ENCODE data around the gene CLCN1. TPM values are rescaled to one million over a fixed set of nuclear protein-coding genes. Genes with fewer than 3 reads are reported as not detected.

Gene CLCN1
- total RNA-seq, 1 donor from 2014 or later, result not detected

DNA sequence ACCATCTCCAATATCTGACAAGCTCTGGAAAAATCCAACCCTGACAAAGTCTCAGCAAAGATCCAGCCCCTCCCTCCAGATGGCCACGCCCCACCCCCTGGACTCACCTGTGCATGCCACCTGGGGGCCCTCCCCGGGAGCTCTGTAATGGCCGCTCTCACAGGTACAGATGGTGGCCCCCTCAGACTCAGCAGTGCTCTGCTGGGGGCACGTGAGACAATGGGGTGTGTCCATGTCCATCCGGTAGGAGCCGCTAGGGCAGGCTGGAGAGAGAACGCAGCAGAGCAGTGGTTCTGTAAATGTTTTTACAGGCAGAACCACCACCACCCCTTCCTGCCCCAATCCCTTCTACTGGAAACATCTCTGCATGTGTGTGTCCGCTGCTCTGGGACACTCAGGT lies 83.2 kb downstream of the CLCN1 start:
- no peak overlapping the region for H3K4me3 ChIP-seq
- no peaks in the 10 kb centered on the region for H4K20me1 ChIP-seq (ENCODE audit: low read depth)
- TF ChIP-seq, protein P1, sequence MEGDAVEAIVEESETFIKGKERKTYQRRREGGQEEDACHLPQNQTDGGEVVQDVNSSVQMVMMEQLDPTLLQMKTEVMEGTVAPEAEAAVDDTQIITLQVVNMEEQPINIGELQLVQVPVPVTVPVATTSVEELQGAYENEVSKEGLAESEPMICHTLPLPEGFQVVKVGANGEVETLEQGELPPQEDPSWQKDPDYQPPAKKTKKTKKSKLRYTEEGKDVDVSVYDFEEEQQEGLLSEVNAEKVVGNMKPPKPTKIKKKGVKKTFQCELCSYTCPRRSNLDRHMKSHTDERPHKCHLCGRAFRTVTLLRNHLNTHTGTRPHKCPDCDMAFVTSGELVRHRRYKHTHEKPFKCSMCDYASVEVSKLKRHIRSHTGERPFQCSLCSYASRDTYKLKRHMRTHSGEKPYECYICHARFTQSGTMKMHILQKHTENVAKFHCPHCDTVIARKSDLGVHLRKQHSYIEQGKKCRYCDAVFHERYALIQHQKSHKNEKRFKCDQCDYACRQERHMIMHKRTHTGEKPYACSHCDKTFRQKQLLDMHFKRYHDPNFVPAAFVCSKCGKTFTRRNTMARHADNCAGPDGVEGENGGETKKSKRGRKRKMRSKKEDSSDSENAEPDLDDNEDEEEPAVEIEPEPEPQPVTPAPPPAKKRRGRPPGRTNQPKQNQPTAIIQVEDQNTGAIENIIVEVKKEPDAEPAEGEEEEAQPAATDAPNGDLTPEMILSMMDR (IDR thresholded peaks at IDR 0.05), result no peak
- TF ChIP-seq EZH2phosphoT487 (IDR thresholded peaks at IDR 0.05) (no peak), EZH2 (IDR thresholded peaks at IDR 0.05) (no peak)
- DNase-seq (ENCODE audit: low spot score), result no peak
- H3K9me3 ChIP-seq (ENCODE audit: low read depth), result no peaks in the 10 kb centered on the region
- no peak overlapping the region for H3K4me3 Mint-ChIP-seq
- H3F3A ChIP-seq (ENCODE audit: low read depth), result no peaks in the 10 kb centered on the region
- no peaks in the 10 kb centered on the region for H3K27me3 ChIP-seq
- no peak overlapping the region for H3K27ac Mint-ChIP-seq
- no peak overlapping the region for H3K9ac ChIP-seq
- H3K36me3 ChIP-seq, result no peaks in the 10 kb centered on the region
- H3K79me2 ChIP-seq (ENCODE audit: low read depth), result no peaks in the 10 kb centered on the region
- H3K4me2 ChIP-seq, result no peak overlapping the region
- H3K9me3 Mint-ChIP-seq, result peaks cover 4% of the 10 kb centered on the region
- peaks cover 1% of the 10 kb centered on the region for H3K36me3 Mint-ChIP-seq
- H2AFZ ChIP-seq (replicated peaks), result no peak overlapping the region
- no peaks in the 10 kb centered on the region for H3K4me1 ChIP-seq
- H3K27ac ChIP-seq, result no peak overlapping the region
- peaks cover 5% of the 10 kb centered on the region for H3K4me1 Mint-ChIP-seq
- peaks cover 4% of the 10 kb centered on the region for H3K27me3 Mint-ChIP-seq (ENCODE audit: insufficient read depth, low read depth)

DNA sequence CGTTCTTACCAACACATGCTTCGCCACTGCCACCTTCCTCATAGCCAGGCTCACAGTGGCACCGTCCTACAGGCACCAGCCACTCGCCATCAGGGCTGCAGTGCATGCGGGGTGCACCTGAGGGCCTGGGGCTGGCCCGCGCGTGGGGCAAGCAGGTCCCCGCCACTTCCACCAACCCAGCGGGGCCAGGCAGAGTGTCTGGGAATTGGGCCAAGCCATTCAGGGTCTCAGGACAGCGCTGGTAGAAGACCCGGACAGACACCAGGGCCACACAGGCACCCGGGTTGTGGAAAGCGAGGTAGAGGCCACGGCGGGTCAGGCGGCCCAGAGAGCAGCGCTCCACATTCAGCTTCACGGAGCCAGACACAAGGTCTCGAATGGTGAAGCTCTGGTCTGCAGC lies 83.7 kb downstream of the CLCN1 start:
- peaks cover 4% of the 10 kb centered on the region for H3K9me3 Mint-ChIP-seq
- DNase-seq (ENCODE audit: low spot score), result no peak
- H3K4me2 ChIP-seq, result no peak overlapping the region
- H3K9me3 ChIP-seq (ENCODE audit: low read depth), result no peaks in the 10 kb centered on the region
- no peaks in the 10 kb centered on the region for H3K27me3 ChIP-seq
- no peak overlapping the region for H3K4me3 Mint-ChIP-seq
- H4K20me1 ChIP-seq (ENCODE audit: low read depth), result no peaks in the 10 kb centered on the region
- no peak overlapping the region for H3K27ac ChIP-seq
- H3K79me2 ChIP-seq (ENCODE audit: low read depth), result no peaks in the 10 kb centered on the region
- H3K4me1 ChIP-seq, result no peaks in the 10 kb centered on the region
- no peak overlapping the region for H3K9ac ChIP-seq
- no peak overlapping the region for H3K27ac Mint-ChIP-seq
- no peaks in the 10 kb centered on the region for H3F3A ChIP-seq (ENCODE audit: low read depth)
- TF ChIP-seq EZH2phosphoT487 (IDR thresholded peaks at IDR 0.05) (no peak), EZH2 (IDR thresholded peaks at IDR 0.05) (no peak)
- TF ChIP-seq, protein P1 (IDR thresholded peaks at IDR 0.05), result no peak
- peaks cover 5% of the 10 kb centered on the region for H3K4me1 Mint-ChIP-seq
- peaks cover 1% of the 10 kb centered on the region for H3K36me3 Mint-ChIP-seq
- peaks cover 4% of the 10 kb centered on the region for H3K27me3 Mint-ChIP-seq (ENCODE audit: insufficient read depth, low read depth)
- no peaks in the 10 kb centered on the region for H3K36me3 ChIP-seq
- H3K4me3 ChIP-seq, result no peak overlapping the region
- H2AFZ ChIP-seq (replicated peaks), result no peak overlapping the region

DNA sequence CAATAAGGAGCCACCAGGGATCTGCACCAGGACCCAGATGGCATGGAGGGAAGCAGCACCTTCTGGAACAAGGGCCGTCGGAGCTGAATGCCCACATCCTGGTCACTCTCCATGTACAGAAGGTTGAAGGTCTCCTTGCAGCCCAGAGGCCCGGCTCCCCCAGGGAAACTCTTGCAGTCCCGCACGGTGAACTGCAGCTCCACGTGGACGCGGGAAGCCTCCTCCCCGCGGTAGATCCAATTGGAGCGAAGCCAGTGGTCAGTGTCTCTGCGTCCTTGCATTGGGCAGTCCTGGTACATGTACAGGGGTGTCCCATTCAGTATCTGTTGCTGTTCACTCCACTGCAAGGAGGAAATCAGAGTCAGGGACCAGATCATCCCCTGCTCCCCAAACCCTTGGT lies 85.4 kb downstream of the CLCN1 start:
- Histone ChIP-seq H3F3A (ENCODE audit: low read depth) (no peaks in the 10 kb centered on the region), H3K4me3 (no peak overlapping the region), H2AFZ (replicated peaks) (no peak overlapping the region), H3K27me3 (no peaks in the 10 kb centered on the region), H3K9ac (no peak overlapping the region), H3K36me3 (no peaks in the 10 kb centered on the region), H3K4me2 (no peak overlapping the region), H4K20me1 (ENCODE audit: low read depth) (no peaks in the 10 kb centered on the region), H3K79me2 (ENCODE audit: low read depth) (no peaks in the 10 kb centered on the region), H3K4me1 (peaks cover 6% of the 10 kb centered on the region), H3K9me3 (ENCODE audit: low read depth) (no peaks in the 10 kb centered on the region), H3K27ac (no peak overlapping the region)
- Mint-ChIP-seq H3K27me3 (ENCODE audit: insufficient read depth, low read depth) (peaks cover 4% of the 10 kb centered on the region), H3K36me3 (no peaks in the 10 kb centered on the region), H3K4me3 (no peak overlapping the region), H3K27ac (no peak overlapping the region), H3K4me1 (peaks cover 12% of the 10 kb centered on the region), H3K9me3 (peaks cover 4% of the 10 kb centered on the region)
- TF ChIP-seq, protein P1 (IDR thresholded peaks at IDR 0.05), result no peak
- TF ChIP-seq EZH2phosphoT487 (IDR thresholded peaks at IDR 0.05) (no peak), EZH2 (IDR thresholded peaks at IDR 0.05) (no peak)
- DNase-seq (ENCODE audit: low spot score), result no peak

Small RNA genes within 50 kb of the gene (microRNA-seq; reads per million reads assigned to microRNA genes)
- not detected for gene MIR6892

Small RNA genes within 50 kb of the gene (small RNA-seq; reads per million reads assigned to genes)
- 0.52 reads per million, percentile 56 among the genes with 10 or more reads in this experiment for gene MIR6892
- not detected for gene RN7SL481P
- gene RN7SL535P, result not detected

Other genes starting within 250 kb of the CLCN1 start
- not detected in 2 replicates for gene PIP, start 184.0 kb upstream of the CLCN1 start, total RNA-seq (ENCODE audit: low replicate concordance)
- not detected in 2 replicates for gene TAS2R39, start 132.7 kb upstream of the CLCN1 start, total RNA-seq (ENCODE audit: low replicate concordance)
- not detected in 2 replicates for gene TAS2R40, start 94.1 kb upstream of the CLCN1 start, total RNA-seq (ENCODE audit: low replicate concordance)
- 45.3 and 61.6 TPM in 2 replicates for gene GSTK1, start 52.7 kb upstream of the CLCN1 start, total RNA-seq (ENCODE audit: low replicate concordance)
- 0.94 and 5.4 TPM in 2 replicates for gene TMEM139, start 31.2 kb upstream of the CLCN1 start, total RNA-seq (ENCODE audit: low replicate concordance)
- 21.0 and 39.8 TPM in 2 replicates for gene CASP2, start 27.8 kb upstream of the CLCN1 start, total RNA-seq (ENCODE audit: low replicate concordance)
- gene FAM131B, start 46.6 kb downstream of the CLCN1 start, total RNA-seq (ENCODE audit: low replicate concordance), result 20.1 and 46.5 TPM in 2 replicates
- gene ZYX, start 65.2 kb downstream of the CLCN1 start, total RNA-seq (ENCODE audit: low replicate concordance), result 5.2 and 21.5 TPM in 2 replicates
- gene EPHA1, start 92.7 kb downstream of the CLCN1 start, total RNA-seq (ENCODE audit: low replicate concordance), result 4.1 and 6.0 TPM in 2 replicates
- gene TAS2R60, start 127.3 kb downstream of the CLCN1 start, total RNA-seq (ENCODE audit: low replicate concordance), result not detected in 2 replicates
- gene TAS2R41, start 161.8 kb downstream of the CLCN1 start, total RNA-seq (ENCODE audit: low replicate concordance), result not detected in 2 replicates